ENCODE measurements around the gene MTERF1.
"Not testable (repeated sequence)": the region's sequence is repeated elsewhere in the genome, so short reads cannot be mapped to it uniquely, and the experiment has no call there.

Gene MTERF1

DNA sequence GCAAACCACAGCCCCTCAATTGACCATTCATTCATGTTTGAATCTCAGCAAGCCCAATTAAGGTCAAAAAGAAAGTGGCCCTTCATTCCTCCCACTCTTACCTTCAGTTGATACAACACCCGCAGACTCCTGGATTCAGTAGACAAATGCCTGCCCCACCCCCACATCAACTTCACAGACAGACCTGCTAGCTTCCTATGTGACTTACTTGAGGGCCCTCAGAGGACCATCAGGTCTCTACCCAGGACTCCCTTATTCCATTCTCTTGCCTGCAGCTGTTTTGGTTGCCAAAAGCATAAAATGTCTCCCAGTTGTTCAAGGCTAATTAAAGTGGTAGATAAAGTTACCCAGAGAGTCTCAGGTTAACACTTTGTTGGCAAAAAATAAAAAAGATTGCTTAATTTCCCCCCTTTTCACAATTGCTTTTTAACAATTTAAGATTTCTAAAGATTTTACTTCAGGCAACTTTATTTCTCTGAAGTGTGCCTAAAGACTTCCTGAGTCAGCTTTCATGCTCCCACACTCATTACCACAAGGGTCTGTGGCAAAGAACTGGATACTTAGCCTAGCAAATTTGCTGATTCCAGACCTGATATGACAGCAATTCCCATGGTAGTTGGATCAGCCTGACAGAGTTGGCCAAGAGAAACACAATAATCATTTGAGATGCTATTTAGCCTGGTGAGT, 3.3 kb upstream of the MTERF1 start:
- H3K36me3 ChIP-seq (ENCODE audit: control insufficient read depth, insufficient read depth, low read length), result peaks cover under 1% of the 10 kb centered on the region
- H3K9me3 ChIP-seq (ENCODE audit: control insufficient read depth, low read length), result peaks cover 4% of the 10 kb centered on the region
- H3K27ac ChIP-seq (ENCODE audit: low read depth, low read length, severe bottlenecking), result no peak overlapping the region
- no peak overlapping the region for H3K4me3 ChIP-seq (ENCODE audit: extremely low read depth, insufficient read depth, low read length, poor library complexity, severe bottlenecking)
- H3K4me1 ChIP-seq (ENCODE audit: control insufficient read depth, insufficient read depth, low read length, poor library complexity, severe bottlenecking), result no peaks in the 10 kb centered on the region
- 88 to 100% methylated on average over 1 of the region's 1 CpG for WGBS, 2 experiments (ENCODE audit: insufficient coverage in 2 of 2)

DNA sequence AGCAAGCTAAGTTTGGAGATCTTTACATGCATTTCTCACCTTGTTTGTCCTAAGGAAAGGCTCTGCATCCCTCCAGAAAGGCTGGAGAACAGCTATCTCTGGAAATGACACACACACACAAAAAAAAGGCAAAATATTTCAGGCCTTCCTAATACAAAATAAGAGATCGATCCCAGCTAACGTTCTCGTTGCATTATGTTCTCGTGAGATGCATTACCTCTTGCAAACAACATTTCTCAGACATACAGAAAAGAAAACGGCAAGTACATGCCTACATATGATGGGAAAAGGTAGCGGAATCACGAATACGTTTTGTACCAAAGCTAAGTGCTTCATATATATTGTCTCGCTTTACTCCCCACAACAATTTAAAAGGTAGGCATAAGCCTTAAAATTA, 488 bp downstream of the MTERF1 start:
- Histone ChIP-seq H3K9me3 (ENCODE audit: control insufficient read depth, low read length) (no peaks in the 10 kb centered on the region), H3K27ac (ENCODE audit: low read depth, low read length, severe bottlenecking) (no peak overlapping the region), H3K4me1 (ENCODE audit: control insufficient read depth, insufficient read depth, low read length, poor library complexity, severe bottlenecking) (no peaks in the 10 kb centered on the region), H3K4me3 (ENCODE audit: extremely low read depth, insufficient read depth, low read length, poor library complexity, severe bottlenecking) (peak overlapping the region; percentile 87), H3K36me3 (ENCODE audit: control insufficient read depth, insufficient read depth, low read length) (peaks cover 13% of the 10 kb centered on the region)
- 0 to 10% methylated on average over 2 to 8 of the region's 9 CpGs for WGBS, 2 experiments (ENCODE audit: insufficient coverage in 2 of 2)

DNA sequence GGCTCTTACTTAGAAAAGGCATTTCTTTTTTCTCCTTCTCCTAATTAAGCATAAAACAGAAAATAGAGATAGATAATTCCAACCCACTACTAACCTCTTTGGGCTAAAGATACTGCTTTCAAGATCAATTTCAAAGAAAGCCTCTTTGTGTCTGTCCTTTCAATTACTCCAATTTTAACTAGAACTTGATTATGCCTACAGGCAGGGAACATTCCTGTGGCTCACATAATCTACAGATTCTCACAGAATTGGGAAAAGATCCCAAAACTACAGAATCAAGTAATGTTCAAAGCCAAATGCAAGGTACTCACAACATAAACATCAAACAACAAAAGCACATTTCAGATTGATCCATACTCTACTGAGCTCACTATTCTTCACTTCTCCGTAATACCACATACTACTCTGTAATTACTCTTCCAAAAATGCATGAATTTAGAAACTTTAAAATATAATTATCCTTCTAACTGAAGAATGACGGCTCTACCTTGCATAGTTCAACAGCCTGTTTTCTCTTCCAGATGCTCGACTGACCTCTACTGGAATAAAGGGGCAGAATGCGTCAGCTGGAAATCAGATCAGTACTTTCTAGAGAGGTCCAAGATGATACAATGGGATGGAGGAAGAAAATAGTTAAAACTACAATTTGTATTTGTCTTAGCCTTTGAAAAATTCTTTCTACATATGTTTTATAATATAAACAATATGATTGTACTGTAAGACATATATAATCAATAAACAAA, 3.9 kb downstream of the MTERF1 start:
- no peaks in the 10 kb centered on the region for H3K9me3 ChIP-seq (ENCODE audit: control insufficient read depth, low read length)
- H3K27ac ChIP-seq (ENCODE audit: low read depth, low read length, severe bottlenecking), result no peak overlapping the region
- WGBS, 2 experiments (ENCODE audit: insufficient coverage in 2 of 2), result 90 to 92% methylated on average over 1 to 2 of the region's 4 CpGs
- H3K4me1 ChIP-seq (ENCODE audit: control insufficient read depth, insufficient read depth, low read length, poor library complexity, severe bottlenecking), result no peaks in the 10 kb centered on the region
- peaks cover 21% of the 10 kb centered on the region for H3K36me3 ChIP-seq (ENCODE audit: control insufficient read depth, insufficient read depth, low read length)
- no peak overlapping the region for H3K4me3 ChIP-seq (ENCODE audit: extremely low read depth, insufficient read depth, low read length, poor library complexity, severe bottlenecking)

DNA sequence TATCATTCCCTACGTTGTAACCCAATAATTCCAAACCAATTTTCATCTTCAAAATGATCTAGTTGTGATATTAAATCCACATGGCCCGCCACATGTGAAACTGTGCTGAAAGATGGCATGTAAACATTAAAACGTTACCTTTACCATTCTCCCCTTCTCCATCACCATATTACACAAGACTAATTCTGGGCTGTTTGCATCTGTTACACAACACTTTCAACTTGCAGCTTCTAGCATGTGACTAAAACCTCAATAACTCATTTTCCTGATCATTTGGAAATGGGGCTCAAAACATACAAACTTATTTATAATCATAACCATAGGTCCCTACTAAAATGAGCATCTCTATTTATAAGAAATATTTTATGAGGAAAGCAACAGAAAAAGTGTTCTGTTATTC, 4.7 kb downstream of the MTERF1 start:
- WGBS, 2 experiments (ENCODE audit: insufficient coverage in 2 of 2), result 93 to 100% methylated on average over 2 to 3 of the region's 3 CpGs
- Histone ChIP-seq H3K36me3 (ENCODE audit: control insufficient read depth, insufficient read depth, low read length) (peaks cover 21% of the 10 kb centered on the region), H3K4me3 (ENCODE audit: extremely low read depth, insufficient read depth, low read length, poor library complexity, severe bottlenecking) (no peak overlapping the region), H3K9me3 (ENCODE audit: control insufficient read depth, low read length) (no peaks in the 10 kb centered on the region), H3K27ac (ENCODE audit: low read depth, low read length, severe bottlenecking) (no peak overlapping the region), H3K4me1 (ENCODE audit: control insufficient read depth, insufficient read depth, low read length, poor library complexity, severe bottlenecking) (no peaks in the 10 kb centered on the region)

DNA sequence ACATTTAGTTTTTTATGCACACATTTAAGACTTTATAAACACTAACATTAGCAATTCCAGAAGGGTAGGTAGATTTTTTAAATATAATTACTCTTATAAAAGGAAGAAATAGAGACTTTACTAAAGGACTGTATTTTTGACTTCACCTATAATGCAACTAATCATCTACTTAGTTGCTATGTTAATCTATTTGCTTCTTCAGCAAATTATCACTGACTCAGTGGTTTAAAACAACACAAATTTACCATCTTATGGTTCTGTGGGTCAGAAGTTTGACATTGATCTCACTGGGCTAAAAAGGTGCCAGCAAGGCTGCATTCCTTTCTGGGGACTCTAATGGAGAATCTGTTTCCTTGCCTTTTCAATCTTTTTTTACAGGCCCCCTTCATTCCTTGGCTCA, 7.6 kb downstream of the MTERF1 start:
- Histone ChIP-seq H3K27ac (ENCODE audit: low read depth, low read length, severe bottlenecking) (no peak overlapping the region), H3K4me1 (ENCODE audit: control insufficient read depth, insufficient read depth, low read length, poor library complexity, severe bottlenecking) (no peaks in the 10 kb centered on the region), H3K36me3 (ENCODE audit: control insufficient read depth, insufficient read depth, low read length) (peaks cover 14% of the 10 kb centered on the region), H3K4me3 (ENCODE audit: extremely low read depth, insufficient read depth, low read length, poor library complexity, severe bottlenecking) (no peak overlapping the region), H3K9me3 (ENCODE audit: control insufficient read depth, low read length) (no peaks in the 10 kb centered on the region)

DNA sequence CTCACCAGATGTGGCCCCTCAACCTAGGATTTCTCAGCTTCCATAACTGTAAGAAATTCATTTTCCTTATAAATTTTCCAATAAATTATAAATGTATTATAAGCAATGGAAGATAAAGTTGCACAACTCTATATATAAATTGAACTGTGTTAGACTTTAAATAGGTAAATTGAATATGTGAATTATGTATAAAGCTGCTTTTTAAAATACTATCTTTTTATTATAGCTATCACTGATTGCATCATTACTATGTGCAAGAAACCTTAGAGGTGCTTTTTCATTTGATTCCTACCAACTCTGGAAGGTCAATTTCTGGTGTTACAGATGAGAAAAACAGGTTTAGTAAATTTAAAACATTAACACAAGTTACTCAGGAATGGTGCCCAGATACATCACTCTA, 8.4 kb downstream of the MTERF1 start:
- no peak overlapping the region for H3K4me3 ChIP-seq (ENCODE audit: extremely low read depth, insufficient read depth, low read length, poor library complexity, severe bottlenecking)
- H3K36me3 ChIP-seq (ENCODE audit: control insufficient read depth, insufficient read depth, low read length), result peaks cover 10% of the 10 kb centered on the region
- no peaks in the 10 kb centered on the region for H3K4me1 ChIP-seq (ENCODE audit: control insufficient read depth, insufficient read depth, low read length, poor library complexity, severe bottlenecking)
- no peak overlapping the region for H3K27ac ChIP-seq (ENCODE audit: low read depth, low read length, severe bottlenecking)
- H3K9me3 ChIP-seq (ENCODE audit: control insufficient read depth, low read length), result no peaks in the 10 kb centered on the region

DNA sequence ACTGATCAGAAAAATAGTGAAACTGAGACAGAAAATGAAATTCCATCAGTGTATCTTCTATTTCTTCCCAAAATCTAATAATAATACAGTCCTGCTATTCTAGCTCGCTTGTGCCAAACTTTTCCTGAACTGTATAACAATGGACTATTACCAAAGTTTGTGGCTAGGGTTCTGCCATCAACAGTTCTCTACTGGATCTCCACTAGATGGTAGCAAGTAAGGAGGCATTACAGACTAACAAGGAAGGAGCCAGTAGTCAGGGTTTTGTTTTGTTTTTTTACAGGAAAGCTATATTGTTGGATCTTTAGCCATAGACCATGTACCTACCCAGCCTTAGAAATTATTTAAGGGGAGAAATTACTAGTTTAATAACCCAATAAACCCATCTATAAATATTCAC, 10.8 kb downstream of the MTERF1 start:
- Histone ChIP-seq H3K36me3 (ENCODE audit: control insufficient read depth, insufficient read depth, low read length) (peaks cover 5% of the 10 kb centered on the region), H3K9me3 (ENCODE audit: control insufficient read depth, low read length) (peaks cover 3% of the 10 kb centered on the region), H3K4me1 (ENCODE audit: control insufficient read depth, insufficient read depth, low read length, poor library complexity, severe bottlenecking) (no peaks in the 10 kb centered on the region), H3K27ac (ENCODE audit: low read depth, low read length, severe bottlenecking) (no peak overlapping the region), H3K4me3 (ENCODE audit: extremely low read depth, insufficient read depth, low read length, poor library complexity, severe bottlenecking) (no peak overlapping the region)
- no CpG with 5 or more reads among the region's 1 CpG for WGBS, 2 experiments (ENCODE audit: insufficient coverage in 2 of 2)

DNA sequence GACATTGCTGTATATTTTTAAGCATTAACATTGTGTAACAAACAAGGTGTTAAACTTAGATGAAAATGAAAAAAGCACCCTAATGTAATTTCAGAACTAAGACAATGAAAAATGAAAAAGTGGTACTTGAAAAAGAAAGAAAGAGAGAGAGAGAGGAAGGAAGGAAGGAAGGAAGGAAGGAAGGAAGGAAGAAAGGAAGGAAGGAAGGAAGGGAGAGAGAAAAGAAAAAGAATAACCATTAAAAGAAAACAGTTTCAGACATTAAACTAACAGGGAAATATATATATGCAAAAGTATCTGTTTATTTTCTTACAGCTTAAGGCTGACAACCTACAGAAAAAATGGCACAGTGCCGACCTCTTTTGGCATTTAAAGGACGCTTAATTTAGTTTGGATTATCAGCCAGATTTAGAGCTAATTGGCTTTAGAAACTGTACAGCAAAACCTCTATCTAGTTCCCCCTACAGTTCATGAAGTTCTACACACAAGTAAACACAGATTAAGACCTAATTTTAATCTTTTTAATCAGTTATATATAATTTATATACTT, 13.8 kb downstream of the MTERF1 start:
- H3K36me3 ChIP-seq (ENCODE audit: control insufficient read depth, insufficient read depth, low read length), result no peaks in the 10 kb centered on the region
- H3K27ac ChIP-seq (ENCODE audit: low read depth, low read length, severe bottlenecking), result no peak overlapping the region
- H3K4me1 ChIP-seq (ENCODE audit: control insufficient read depth, insufficient read depth, low read length, poor library complexity, severe bottlenecking), result no peaks in the 10 kb centered on the region
- no peak overlapping the region for H3K4me3 ChIP-seq (ENCODE audit: extremely low read depth, insufficient read depth, low read length, poor library complexity, severe bottlenecking)
- WGBS, 2 experiments (ENCODE audit: insufficient coverage in 2 of 2), result 92 to 100% methylated on average over 2 of the region's 2 CpGs
- H3K9me3 ChIP-seq (ENCODE audit: control insufficient read depth, low read length), result peaks cover 4% of the 10 kb centered on the region

DNA sequence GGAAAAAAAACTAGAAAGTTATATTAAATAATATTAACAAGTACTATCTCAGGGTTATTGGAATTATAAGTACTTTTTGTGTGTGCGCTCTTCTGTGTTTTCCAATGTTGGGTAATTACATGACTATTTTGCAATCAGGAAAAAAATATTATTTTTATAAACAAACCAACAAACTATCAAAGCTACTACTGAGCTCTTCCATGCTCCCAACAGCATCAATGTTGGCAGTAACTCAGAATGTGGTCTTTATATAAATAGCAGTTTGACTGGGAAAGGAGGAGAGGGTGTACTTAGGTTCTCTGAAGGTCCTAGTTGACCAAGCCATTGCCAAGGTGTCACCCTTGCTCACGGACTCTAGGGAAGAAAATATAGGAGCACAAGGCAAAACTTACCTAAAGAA, 15.0 kb downstream of the MTERF1 start:
- Histone ChIP-seq H3K4me1 (ENCODE audit: control insufficient read depth, insufficient read depth, low read length, poor library complexity, severe bottlenecking) (no peaks in the 10 kb centered on the region), H3K27ac (ENCODE audit: low read depth, low read length, severe bottlenecking) (no peak overlapping the region), H3K36me3 (ENCODE audit: control insufficient read depth, insufficient read depth, low read length) (no peaks in the 10 kb centered on the region), H3K4me3 (ENCODE audit: extremely low read depth, insufficient read depth, low read length, poor library complexity, severe bottlenecking) (no peak overlapping the region), H3K9me3 (ENCODE audit: control insufficient read depth, low read length) (peaks cover 4% of the 10 kb centered on the region)
- no CpG with 5 or more reads among the region's 2 CpGs for WGBS, 2 experiments (ENCODE audit: insufficient coverage in 2 of 2)

DNA sequence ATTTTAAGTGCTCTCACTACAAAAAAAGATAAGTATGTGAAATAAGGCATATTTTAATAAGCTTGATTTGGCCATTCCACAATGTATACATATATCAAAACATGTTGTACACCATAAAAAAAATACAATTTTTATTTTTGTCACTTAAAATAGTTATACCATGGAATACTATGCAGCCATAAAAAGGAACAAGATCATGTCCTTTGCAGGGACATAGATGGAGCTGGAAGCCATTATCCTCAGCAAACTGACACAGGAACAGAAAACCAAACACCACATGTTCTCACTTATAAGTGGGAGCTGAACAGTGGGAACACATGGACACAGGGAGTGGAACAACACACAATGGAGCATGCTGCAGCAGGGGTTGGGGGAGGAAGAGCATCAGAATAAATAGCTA, 15.9 kb downstream of the MTERF1 start:
- H3K9me3 ChIP-seq (ENCODE audit: control insufficient read depth, low read length); H3K4me3 ChIP-seq (ENCODE audit: extremely low read depth, insufficient read depth, low read length, poor library complexity, severe bottlenecking); H3K4me1 ChIP-seq (ENCODE audit: control insufficient read depth, insufficient read depth, low read length, poor library complexity, severe bottlenecking); H3K36me3 ChIP-seq (ENCODE audit: control insufficient read depth, insufficient read depth, low read length); H3K27ac ChIP-seq (ENCODE audit: low read depth, low read length, severe bottlenecking): not testable (repeated sequence)

DNA sequence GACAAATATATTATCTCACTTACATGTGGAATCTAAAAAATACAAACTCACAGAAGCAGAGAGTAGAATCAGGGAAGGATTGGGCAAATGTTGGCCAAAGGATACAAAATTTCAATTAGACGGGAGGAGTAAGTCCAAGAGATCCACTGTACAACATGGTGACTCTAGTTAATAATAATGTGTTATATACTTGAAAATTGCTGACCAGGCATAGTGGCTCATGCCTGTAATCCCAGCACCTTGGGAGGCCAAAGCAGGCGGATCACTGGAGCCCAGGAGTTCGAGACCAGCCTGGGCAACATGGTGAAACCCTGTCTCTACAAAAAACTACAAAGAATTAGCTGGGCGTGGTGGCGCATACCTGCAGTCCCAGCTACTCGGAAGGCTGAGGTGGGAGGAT, 16.4 kb downstream of the MTERF1 start:
- H3K27ac ChIP-seq (ENCODE audit: low read depth, low read length, severe bottlenecking), result no peak overlapping the region
- H3K9me3 ChIP-seq (ENCODE audit: control insufficient read depth, low read length), result peaks cover 4% of the 10 kb centered on the region
- H3K4me3 ChIP-seq (ENCODE audit: extremely low read depth, insufficient read depth, low read length, poor library complexity, severe bottlenecking), result no peak overlapping the region
- WGBS, 2 experiments (ENCODE audit: insufficient coverage in 2 of 2), result 95 to 100% methylated on average over 5 of the region's 6 CpGs
- H3K36me3 ChIP-seq (ENCODE audit: control insufficient read depth, insufficient read depth, low read length), result no peaks in the 10 kb centered on the region
- H3K4me1 ChIP-seq (ENCODE audit: control insufficient read depth, insufficient read depth, low read length, poor library complexity, severe bottlenecking), result no peaks in the 10 kb centered on the region

Data from mesodermal cell (in vitro differentiated cells).